ENCODE measurements around the gene ERGIC1. TPM values are rescaled to one million over a fixed set of nuclear protein-coding genes. Genes with fewer than 3 reads are reported as not detected.

The ERGIC1 gene
- total and polyA plus RNA-seq, 10 of the 15 experiments (the other 5 are each of a cell fraction or from before 2014, with no cell fraction given): 8.8 to 104 (median 76.3) TPM

DNA sequence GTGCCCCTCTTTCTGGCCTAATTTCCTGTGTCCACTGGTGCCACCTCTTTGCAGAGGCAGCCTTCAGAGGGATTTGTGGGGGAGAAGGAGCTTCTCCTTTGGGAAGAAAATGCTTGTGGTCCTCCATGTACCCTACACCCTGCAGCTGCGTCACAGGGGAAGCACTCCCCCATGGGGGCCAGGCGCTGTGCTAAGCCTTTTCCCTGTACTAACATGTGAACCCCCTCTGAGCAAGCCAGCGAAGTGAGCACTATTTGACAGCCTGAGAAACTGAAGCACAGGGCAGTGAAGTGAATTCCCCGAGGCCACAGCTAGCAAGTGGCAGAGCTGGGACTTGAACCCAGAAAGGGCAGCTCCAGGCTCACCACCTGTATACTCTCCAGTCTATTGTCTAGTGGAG lies 32.3 kb downstream of the ERGIC1 start (continued):
- TF ChIP-seq, protein P1, sequence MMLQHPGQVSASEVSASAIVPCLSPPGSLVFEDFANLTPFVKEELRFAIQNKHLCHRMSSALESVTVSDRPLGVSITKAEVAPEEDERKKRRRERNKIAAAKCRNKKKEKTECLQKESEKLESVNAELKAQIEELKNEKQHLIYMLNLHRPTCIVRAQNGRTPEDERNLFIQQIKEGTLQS (IDR thresholded peaks at IDR 0.05; ENCODE audit: borderline replicate concordance, extremely low read depth, low read depth, low read length): no peak

GRCh38 chr5:172866802-172867748 lies 33.0 kb downstream of the ERGIC1 start:
- H3K4me1 ChIP-seq (ENCODE audit: control insufficient read depth, insufficient read depth, low read length): peaks cover 3% of the 10 kb centered on the region; the same call in 1 of the 2 replicates
- CTCF ChIA-PET: interaction anchor here (0.9 to 1.0 kb wide), 2 partner anchors 152 to 153 kb away, joined by 3 to 4 read pairs; no protein-coding TSS in a partner anchor
- WGBS (ENCODE audit: insufficient coverage, insufficient replicate concordance, low lambda C conversion rate, missing lambda C conversion rate): 73% methylated on average over 9 of the region's 9 CpGs
- SMC1A ChIA-PET (ENCODE audit: uncharacterized antibody, unreplicated experiment): interaction anchor here (0.6 kb wide), 1 partner anchor 95 kb away, joined by 6 read pairs; no protein-coding TSS in a partner anchor
- RAD21 ChIA-PET (ENCODE audit: unreplicated experiment): no interaction called here
- no peak for DNase-seq (ENCODE audit: low read depth, low spot score)
- H2AFZ ChIP-seq (ENCODE audit: control insufficient read depth, low read depth, low read length): no peak overlapping the region
- no peak overlapping the region for H3K4me3 ChIP-seq
- H3K4me2 ChIP-seq (ENCODE audit: control insufficient read depth, insufficient read depth): no peak overlapping the region
- ATAC-seq: no peak
- H3K79me2 ChIP-seq (ENCODE audit: control insufficient read depth, insufficient read depth, low read length): peaks cover 2% of the 10 kb centered on the region
- FAIRE-seq: no peak
- H3K27ac ChIP-seq (ENCODE audit: control insufficient read depth, insufficient read depth): no peak overlapping the region
- POLR2A ChIA-PET: no interaction called here
- TF ChIP-seq RBBP5 (conservative IDR thresholded peaks at IDR 0.05): no peak
- TF ChIP-seq SREBF2 (IDR thresholded peaks at IDR 0.05; ENCODE audit: low read length): no peak
- no peak for TF ChIP-seq ETV6 (conservative IDR thresholded peaks at IDR 0.05 in 1 of 2, IDR thresholded peaks at IDR 0.05 in 1 of 2; ENCODE audit: borderline replicate concordance in 1 of 2, low read depth in 1 of 2)
- TF ChIP-seq NFYA (IDR thresholded peaks at IDR 0.05; ENCODE audit: borderline replicate concordance, low read depth, low read length): no peak
- TF ChIP-seq FOXM1 (IDR thresholded peaks at IDR 0.05; ENCODE audit: low read depth, low read length): no peak
- intact Hi-C loops (cut with micrococcal nuclease; ENCODE audit: unreplicated experiment): no loop called here
- no peak overlapping the region for H3K9ac ChIP-seq (ENCODE audit: control insufficient read depth, insufficient read depth, low read length)
- no TSS peak for BruUV-seq (replicated peaks)
- no peaks in the 10 kb centered on the region; the same call in 1 of the 2 replicates for H4K20me1 ChIP-seq (ENCODE audit: control insufficient read depth, insufficient read depth)
- H3K27me3 ChIP-seq (replicated peaks in 1 of 2; ENCODE audit: control insufficient read depth in 2 of 2, insufficient read depth in 2 of 2, low read length in 1 of 2): no peaks in the 10 kb centered on the region
- H3K9me3 ChIP-seq (replicated peaks; ENCODE audit: control insufficient read depth, insufficient read depth, low read length): no peaks in the 10 kb centered on the region
- peaks cover 0 to 4% of the 10 kb centered on the region in 2 experiments; a peak in 1 of 4 replicates for H3K36me3 ChIP-seq (ENCODE audit: control insufficient read depth in 2 of 2, insufficient read depth in 2 of 2, low read length in 1 of 2)
- in situ Hi-C loops (cut with MboI): no loop called here
